Chondrocyte (in vitro differentiated cells): Measurements from ENCODE around the gene ZNF263. TPM values are rescaled to one million over a fixed set of nuclear protein-coding genes. Genes with fewer than 3 reads are reported as not detected.

Experiments
- DNase-seq: peaks from one replicate; pipeline ENCODE4 v3.0.0; 2021; ENCODE audit warnings: mixed read lengths, low spot score
- H3K27ac Mint-ChIP-seq: one replicate; pipeline ENCODE4 v1.8.0; 2021; ENCODE audit warnings: mild to moderate bottlenecking, moderate library complexity, mixed read lengths; ENCODE audit not compliant: unreplicated experiment
- H3K27me3 Mint-ChIP-seq: 2 replicates; pipeline ENCODE4 v1.8.0; 2021; ENCODE audit warnings: low read depth, mixed read lengths
- H3K36me3 Mint-ChIP-seq: 2 replicates; pipeline ENCODE4 v1.8.0; 2021; ENCODE audit warnings: low read depth, mixed read lengths
- H3K4me1 Mint-ChIP-seq: 2 replicates; pipeline ENCODE4 v1.8.0; 2021; ENCODE audit warnings: low read depth, mild to moderate bottlenecking, mixed read lengths
- H3K4me3 Mint-ChIP-seq: one replicate; pipeline ENCODE4 v1.8.0; 2021; ENCODE audit warnings: mild to moderate bottlenecking, moderate library complexity, mixed read lengths; ENCODE audit not compliant: unreplicated experiment
- H3K9me3 Mint-ChIP-seq: 2 replicates; pipeline ENCODE4 v1.8.0; 2021; ENCODE audit warnings: low read depth, mixed read lengths
- CTCF ChIP-seq: fragments of 200-600 bp; sonication (generic); IDR thresholded peaks from 2 replicates; pipeline ENCODE4 v1.5.0; 2021; ENCODE audit warnings: antibody characterized with exemption, mild to moderate bottlenecking, moderate library complexity
- total RNA-seq: library from RNA; stranded (reverse); gene quantifications from 3 replicates; pipeline ENCODE4 v1.2.1, GENCODE V29; 2021

Gene ZNF263
- total RNA-seq, 1 donor from 2014 or later: 22.9 TPM

- DNase-seq: no peak
- no peak for TF ChIP-seq CTCF
- Mint-ChIP-seq H3K4me1 (no peaks in the 10 kb centered on the region), H3K27me3 (no peaks in the 10 kb centered on the region), H3K4me3 (no peak overlapping the region), H3K36me3 (peaks cover 1% of the 10 kb centered on the region), H3K27ac (no peak overlapping the region), H3K9me3 (peaks cover 34% of the 10 kb centered on the region)
These were observed 44.2 kb downstream of the ZNF263 start for GRCh38 chr16:3327514-3327913.

- H3K4me3 Mint-ChIP-seq: no peak overlapping the region
- no peaks in the 10 kb centered on the region for H3K36me3 Mint-ChIP-seq
- peaks cover 28% of the 10 kb centered on the region for H3K9me3 Mint-ChIP-seq
- TF ChIP-seq CTCF: no peak
- no peak for DNase-seq
- no peaks in the 10 kb centered on the region for H3K27me3 Mint-ChIP-seq
- no peaks in the 10 kb centered on the region for H3K4me1 Mint-ChIP-seq
- H3K27ac Mint-ChIP-seq: no peak overlapping the region
These were observed 44.8 kb downstream of the ZNF263 start for GRCh38 chr16:3328104-3328503.

- TF ChIP-seq CTCF: no peak
- Mint-ChIP-seq H3K27me3 (no peaks in the 10 kb centered on the region), H3K4me1 (no peaks in the 10 kb centered on the region), H3K27ac (no peak overlapping the region), H3K36me3 (no peaks in the 10 kb centered on the region), H3K4me3 (no peak overlapping the region), H3K9me3 (peaks cover 26% of the 10 kb centered on the region)
- DNase-seq: no peak
These were observed 45.4 kb downstream of the ZNF263 start for GRCh38 chr16:3328643-3329042.

Other genes starting within 250 kb of the ZNF263 start
- gene BICDL2, start 246.5 kb upstream of the ZNF263 start, total RNA-seq: not detected in 3 replicates
- 0.34 TPM in 1 of 3 replicates, not detected in the others for gene MMP25, start 236.9 kb upstream of the ZNF263 start, total RNA-seq
- gene IL32, start 217.9 kb upstream of the ZNF263 start, total RNA-seq: 7.3 to 21.0 TPM (median 17.8 TPM) in 3 replicates
- gene ZSCAN10, start 184.2 kb upstream of the ZNF263 start, total RNA-seq: not detected in 3 replicates
- 12.9 to 13.7 TPM (median 13.2 TPM) in 3 replicates for gene ZNF205, start 170.9 kb upstream of the ZNF263 start, total RNA-seq
- 10.6 to 13.0 TPM (median 10.8 TPM) in 3 replicates for gene ZNF213, start 148.5 kb upstream of the ZNF263 start, total RNA-seq
- gene OR1F1, start 95.3 kb upstream of the ZNF263 start, total RNA-seq: 0.37 to 0.38 TPM in 2 of 3 replicates, not detected in the other
- 6.6 to 7.8 TPM (median 7.6 TPM) in 3 replicates for gene ZNF200, start 48.3 kb upstream of the ZNF263 start, total RNA-seq
- not detected in 3 replicates for gene MEFV, start 26.9 kb upstream of the ZNF263 start, total RNA-seq
- gene TIGD7, start 21.9 kb downstream of the ZNF263 start, total RNA-seq: 5.4 to 7.1 TPM (median 6.2 TPM) in 3 replicates
- 20.9 to 22.0 TPM (median 21.6 TPM) in 3 replicates for gene ZNF75A, start 22.0 kb downstream of the ZNF263 start, total RNA-seq
- not detected in 3 replicates for gene OR2C1, start 72.4 kb downstream of the ZNF263 start, total RNA-seq
- gene ZSCAN32, start 117.5 kb downstream of the ZNF263 start, total RNA-seq: 11.3 to 13.4 TPM (median 13.3 TPM) in 3 replicates
- gene ZNF174, start 117.7 kb downstream of the ZNF263 start, total RNA-seq: 8.7 to 13.8 TPM (median 10.6 TPM) in 3 replicates
- gene ZNF597, start 160.0 kb downstream of the ZNF263 start, total RNA-seq: 2.0 to 2.7 TPM (median 2.5 TPM) in 3 replicates
- 46.5 to 51.1 TPM (median 47.2 TPM) in 3 replicates for gene NAA60, start 160.2 kb downstream of the ZNF263 start, total RNA-seq
- gene C16orf90, start 212.0 kb downstream of the ZNF263 start, total RNA-seq: not detected in 3 replicates
- 19.3 to 21.8 TPM (median 20.6 TPM) in 3 replicates for gene CLUAP1, start 217.5 kb downstream of the ZNF263 start, total RNA-seq